GM12872 (cell line): ENCODE measurements around the gene EPHB6.

Source experiments
- TF ChIP-seq, protein P1 (sequence below): IDR thresholded peaks from 3 replicates; pipeline ENCODE4 v1.5.1; 2011; ENCODE audit warnings: low read depth, mild to moderate bottlenecking, low read length, moderate library complexity; ENCODE audit not compliant: insufficient read depth

EPHB6 gene

DNA sequence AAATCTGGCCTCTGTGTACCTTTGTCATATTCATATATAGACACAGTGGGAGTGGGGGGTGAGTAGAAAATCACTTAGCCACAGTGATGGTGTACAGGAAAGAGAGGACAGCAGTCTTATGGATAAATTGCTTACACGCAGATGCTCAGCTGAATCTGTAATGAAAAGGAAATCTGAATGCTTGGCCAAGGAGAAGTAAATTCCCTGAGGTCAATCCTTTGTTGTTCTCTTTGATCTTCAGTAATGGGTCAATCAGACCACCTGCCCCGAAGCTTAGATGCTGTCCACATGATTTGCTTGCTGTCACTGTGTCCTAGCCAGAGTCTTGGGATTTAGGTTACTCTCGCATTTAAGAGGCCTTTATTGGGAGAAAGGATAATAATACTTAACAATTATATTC is 18.4 kb upstream of the EPHB6 start:
- TF ChIP-seq, protein P1, sequence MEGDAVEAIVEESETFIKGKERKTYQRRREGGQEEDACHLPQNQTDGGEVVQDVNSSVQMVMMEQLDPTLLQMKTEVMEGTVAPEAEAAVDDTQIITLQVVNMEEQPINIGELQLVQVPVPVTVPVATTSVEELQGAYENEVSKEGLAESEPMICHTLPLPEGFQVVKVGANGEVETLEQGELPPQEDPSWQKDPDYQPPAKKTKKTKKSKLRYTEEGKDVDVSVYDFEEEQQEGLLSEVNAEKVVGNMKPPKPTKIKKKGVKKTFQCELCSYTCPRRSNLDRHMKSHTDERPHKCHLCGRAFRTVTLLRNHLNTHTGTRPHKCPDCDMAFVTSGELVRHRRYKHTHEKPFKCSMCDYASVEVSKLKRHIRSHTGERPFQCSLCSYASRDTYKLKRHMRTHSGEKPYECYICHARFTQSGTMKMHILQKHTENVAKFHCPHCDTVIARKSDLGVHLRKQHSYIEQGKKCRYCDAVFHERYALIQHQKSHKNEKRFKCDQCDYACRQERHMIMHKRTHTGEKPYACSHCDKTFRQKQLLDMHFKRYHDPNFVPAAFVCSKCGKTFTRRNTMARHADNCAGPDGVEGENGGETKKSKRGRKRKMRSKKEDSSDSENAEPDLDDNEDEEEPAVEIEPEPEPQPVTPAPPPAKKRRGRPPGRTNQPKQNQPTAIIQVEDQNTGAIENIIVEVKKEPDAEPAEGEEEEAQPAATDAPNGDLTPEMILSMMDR, result no peak

DNA sequence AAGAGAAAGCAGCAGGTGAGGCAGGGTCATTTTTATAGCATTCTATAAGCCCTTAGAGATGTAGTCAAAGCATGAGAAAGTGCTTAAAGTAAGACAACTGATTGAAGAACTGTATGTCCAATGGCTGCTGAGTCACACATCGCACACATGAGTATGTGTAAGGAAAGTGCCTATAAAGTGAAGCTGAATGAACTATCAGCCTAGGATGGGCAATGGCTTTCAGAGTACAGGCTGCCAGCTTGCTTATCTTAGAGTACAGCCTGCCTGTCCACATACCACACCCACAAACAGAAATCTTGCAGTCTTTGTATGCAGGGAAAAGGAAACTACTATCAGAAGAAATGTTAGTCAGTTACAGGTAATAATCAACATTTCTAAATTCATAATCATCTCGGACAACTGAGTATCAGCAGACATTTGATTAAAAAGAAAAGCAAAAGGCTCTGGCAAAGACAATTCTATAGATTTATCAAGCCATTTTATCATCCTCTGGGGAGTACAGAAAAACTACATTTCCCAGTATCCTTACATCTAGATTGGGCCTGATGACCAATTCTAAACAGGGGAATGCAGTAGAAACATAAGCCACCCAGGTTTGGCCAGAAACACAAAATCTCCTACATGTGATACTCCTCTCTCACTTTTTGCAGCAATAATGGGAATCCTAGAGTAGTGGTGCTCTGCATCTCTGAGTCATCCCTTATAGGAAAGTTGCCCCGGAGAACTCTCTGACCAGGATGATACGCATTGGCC is 16.2 kb upstream of the EPHB6 start:
- TF ChIP-seq, protein P1, result no peak

DNA sequence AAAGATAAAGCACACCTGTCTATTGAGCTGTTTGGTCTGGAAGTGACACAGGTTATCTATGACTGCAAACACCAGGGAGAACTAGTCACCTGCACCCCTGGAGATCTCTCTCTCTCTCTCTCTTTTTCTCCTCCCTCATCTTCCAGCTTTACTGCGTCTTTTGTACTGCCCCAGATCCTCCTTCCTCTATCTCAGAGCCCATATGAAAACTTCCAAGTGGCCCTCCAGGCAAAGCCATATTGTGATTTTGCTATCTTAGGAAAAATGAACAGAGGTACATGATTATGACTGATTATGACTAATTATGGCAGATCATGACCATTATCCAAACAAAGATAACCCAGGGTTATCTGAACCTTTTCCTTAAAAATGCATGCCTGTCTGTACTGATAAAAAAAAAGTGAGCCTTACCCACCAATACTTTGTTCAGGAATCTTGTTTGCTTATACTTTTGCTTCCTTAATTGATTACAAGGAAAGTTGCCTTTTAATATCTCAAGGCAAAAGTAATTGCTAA is 12.6 kb upstream of the EPHB6 start:
- TF ChIP-seq, protein P1, result no peak

DNA sequence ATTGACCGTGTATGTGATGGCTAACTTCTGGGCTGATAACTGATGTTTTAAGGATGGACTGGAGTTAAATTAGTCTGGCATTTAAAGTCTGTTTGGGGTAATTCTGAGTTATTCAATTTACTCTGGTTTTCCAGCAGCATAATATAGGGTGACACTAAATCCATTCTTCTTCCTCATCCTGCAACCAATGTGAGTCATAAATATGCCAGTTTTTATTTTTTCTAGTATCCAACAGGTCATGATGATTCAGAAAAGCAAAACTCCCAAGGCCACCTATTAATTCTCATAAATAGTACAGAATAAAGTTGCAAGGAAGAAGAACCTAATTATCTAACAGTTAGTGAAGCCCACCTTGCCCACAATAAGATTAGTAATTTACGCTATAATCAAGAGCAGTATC is 7.5 kb upstream of the EPHB6 start:
- TF ChIP-seq, protein P1, result no peak

DNA sequence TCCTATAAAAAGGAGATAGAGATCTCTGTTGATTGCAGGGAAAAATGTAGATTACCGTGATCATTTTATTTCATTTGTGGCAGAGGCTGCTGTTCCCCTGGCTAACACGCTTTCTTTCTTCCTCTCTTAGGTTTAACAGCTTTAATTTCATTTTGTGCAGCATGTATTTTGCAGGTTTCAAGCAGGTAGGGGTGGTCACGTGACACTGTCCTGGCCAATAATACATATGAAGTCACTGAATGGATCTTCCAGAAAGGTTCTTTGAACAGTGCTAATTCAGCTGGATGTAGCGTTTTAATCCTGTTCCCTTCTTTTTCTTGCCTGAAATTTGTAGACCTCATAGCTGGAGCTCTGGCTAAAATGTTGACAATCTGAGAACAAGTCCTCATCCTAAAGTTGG is 3.6 kb upstream of the EPHB6 start:
- TF ChIP-seq, protein P1, result no peak

DNA sequence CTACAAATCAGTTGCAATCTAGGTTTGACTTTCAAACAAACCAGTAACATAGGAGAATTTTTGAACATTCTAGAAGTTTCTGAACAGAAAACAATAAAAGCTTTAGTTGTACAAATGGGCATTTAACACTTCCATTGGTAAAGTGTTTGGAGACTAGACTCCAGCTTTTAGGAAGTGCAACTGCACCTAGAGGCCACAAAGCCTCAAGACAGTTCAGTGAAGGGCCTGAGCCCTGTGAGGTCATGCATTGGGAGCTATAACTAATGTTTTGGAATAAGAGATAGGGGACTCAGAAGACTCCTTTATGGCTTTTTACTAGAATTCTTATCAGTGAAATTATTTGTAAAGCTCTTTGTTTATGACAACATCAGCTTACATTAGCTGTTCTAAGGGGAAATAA is 3.0 kb upstream of the EPHB6 start:
- TF ChIP-seq, protein P1, result no peak

DNA sequence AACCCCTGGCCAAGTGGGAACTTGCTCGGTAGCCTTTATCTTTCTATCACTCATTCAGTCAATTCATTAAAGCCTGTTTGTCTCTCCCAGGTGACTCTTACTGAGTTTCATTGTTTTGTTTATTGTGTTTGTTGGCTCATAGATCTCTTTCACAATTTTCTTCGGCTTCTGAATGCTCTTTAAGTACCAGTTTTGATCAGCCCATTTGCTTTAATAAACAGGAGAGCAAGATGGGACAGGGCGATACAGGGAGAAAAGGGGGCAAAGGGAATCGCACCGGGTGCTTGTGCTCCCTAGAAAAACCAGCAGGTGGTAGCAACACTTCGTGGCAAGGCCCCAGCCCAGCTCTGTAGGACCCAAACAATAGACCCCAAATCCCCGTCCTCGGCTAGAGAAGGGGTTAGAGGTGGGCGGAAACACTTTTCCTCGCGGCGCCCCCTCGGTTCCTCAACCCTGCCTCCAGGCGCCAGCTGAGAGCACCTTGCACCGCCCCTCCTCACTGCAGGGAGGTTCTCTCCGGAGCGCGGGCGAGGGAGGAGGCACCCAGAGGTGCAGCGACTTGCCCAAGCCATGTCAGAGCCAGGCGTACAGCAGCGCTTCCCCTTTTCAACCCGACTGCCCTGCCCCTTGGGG is 1.0 kb upstream of the EPHB6 start:
- TF ChIP-seq, protein P1, result peak; percentile 80
